SK-N-SH (cell line): ENCODE measurements around the gene R3HDM1.

ENCODE experiments used
- CTCF ChIP-seq: fragments of 200-600 bp; sonication (generic); IDR thresholded peaks from 2 replicates; pipeline ENCODE4 v1.6.1; 2017; ENCODE audit warnings: antibody characterized with exemption, mild to moderate bottlenecking, moderate library complexity
- JUND ChIP-seq: IDR thresholded peaks from 2 replicates; pipeline ENCODE4 v1.4.0; 2012
- PBX3 ChIP-seq: IDR thresholded peaks from 2 replicates; pipeline ENCODE4; 2012

- TF ChIP-seq CTCF (no peak), JUND (no peak), PBX3 (no peak)
Measured at GRCh38 chr2:135546436-135546835, 15.2 kb downstream of the R3HDM1 start.
